GM18502 (cell line): Measurements from ENCODE around the gene DDX60.
"Not testable (repeated sequence)": the region's sequence is repeated elsewhere in the genome, so short reads cannot be mapped to it uniquely, and the experiment has no call there.

Source experiments
- ATAC-seq: cut with Tn5 transposase; IDR thresholded peaks from one replicate; pipeline ENCODE4 v1.9.1; 2021; ENCODE audit warnings: mild to moderate bottlenecking; ENCODE audit not compliant: unreplicated experiment, poor library complexity

DDX60 gene

GRCh38 chr4:168304744-168305459 lies 13.7 kb downstream of the DDX60 start:
- ATAC-seq, result no peak

GRCh38 chr4:168303430-168303829 lies 15.1 kb downstream of the DDX60 start:
- not testable (repeated sequence) for ATAC-seq

GRCh38 chr4:168293386-168293975 lies 25.1 kb downstream of the DDX60 start:
- ATAC-seq, result peak; percentile 49

- ATAC-seq, result peak; percentile 66
Observed at GRCh38 chr4:168291242-168291641, 27.3 kb downstream of the DDX60 start.

GRCh38 chr4:168285850-168286249 lies 32.7 kb downstream of the DDX60 start:
- ATAC-seq, result not testable (repeated sequence)

- no peak for ATAC-seq
Observed at GRCh38 chr4:168279556-168279955, 39.0 kb downstream of the DDX60 start.

GRCh38 chr4:168275836-168276235 lies 42.7 kb downstream of the DDX60 start:
- ATAC-seq, result no peak

GRCh38 chr4:168274871-168275270 lies 43.7 kb downstream of the DDX60 start:
- ATAC-seq, result no peak

GRCh38 chr4:168273838-168274237 lies 44.7 kb downstream of the DDX60 start:
- ATAC-seq, result no peak

- no peak for ATAC-seq
Observed at GRCh38 chr4:168272488-168272887, 46.1 kb downstream of the DDX60 start.

GRCh38 chr4:168269896-168270295 lies 48.7 kb downstream of the DDX60 start:
- no peak for ATAC-seq

GRCh38 chr4:168265327-168265726 lies 53.2 kb downstream of the DDX60 start:
- no peak for ATAC-seq

GRCh38 chr4:168264903-168265302 lies 53.6 kb downstream of the DDX60 start:
- no peak for ATAC-seq

- ATAC-seq, result no peak
Observed at GRCh38 chr4:168263039-168263438, 55.5 kb downstream of the DDX60 start.

- ATAC-seq, result peak; percentile 56
Observed at GRCh38 chr4:168259096-168259495, 59.5 kb downstream of the DDX60 start.

GRCh38 chr4:168257768-168258167 lies 60.8 kb downstream of the DDX60 start:
- no peak for ATAC-seq

GRCh38 chr4:168248176-168248710 lies 70.3 kb downstream of the DDX60 start:
- ATAC-seq, result no peak

- no peak for ATAC-seq
Observed at GRCh38 chr4:168247603-168248002, 70.9 kb downstream of the DDX60 start.

- no peak for ATAC-seq
Observed at GRCh38 chr4:168241953-168242352, 76.6 kb downstream of the DDX60 start.

- ATAC-seq, result no peak
Observed at GRCh38 chr4:168240821-168241220, 77.7 kb downstream of the DDX60 start.

GRCh38 chr4:168221301-168221700 lies 97.3 kb downstream of the DDX60 start:
- ATAC-seq, result no peak

- no peak for ATAC-seq
Observed at GRCh38 chr4:168220893-168221292, 97.7 kb downstream of the DDX60 start.
